ENCODE results near the gene SMPX.

DNA sequence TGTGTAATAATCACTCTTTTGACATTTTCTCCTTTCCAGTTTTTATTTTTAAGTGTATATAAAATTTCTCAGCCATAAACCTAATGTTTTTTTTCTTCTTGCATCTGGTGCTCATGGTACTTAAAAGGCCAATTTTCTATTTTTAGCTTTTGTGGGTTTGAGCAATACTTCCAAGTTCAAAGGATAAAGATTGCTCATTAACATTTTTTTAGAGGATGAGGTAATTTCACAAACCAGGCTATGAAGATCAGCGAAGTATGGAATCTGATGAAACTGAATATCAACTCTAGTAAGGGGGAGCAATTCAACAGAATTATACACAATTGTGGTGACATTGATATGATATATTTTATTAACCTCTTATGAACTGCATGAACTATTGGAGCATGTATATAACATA lies 74.0 kb downstream of the SMPX start:
- TF ChIP-seq, protein P1, sequence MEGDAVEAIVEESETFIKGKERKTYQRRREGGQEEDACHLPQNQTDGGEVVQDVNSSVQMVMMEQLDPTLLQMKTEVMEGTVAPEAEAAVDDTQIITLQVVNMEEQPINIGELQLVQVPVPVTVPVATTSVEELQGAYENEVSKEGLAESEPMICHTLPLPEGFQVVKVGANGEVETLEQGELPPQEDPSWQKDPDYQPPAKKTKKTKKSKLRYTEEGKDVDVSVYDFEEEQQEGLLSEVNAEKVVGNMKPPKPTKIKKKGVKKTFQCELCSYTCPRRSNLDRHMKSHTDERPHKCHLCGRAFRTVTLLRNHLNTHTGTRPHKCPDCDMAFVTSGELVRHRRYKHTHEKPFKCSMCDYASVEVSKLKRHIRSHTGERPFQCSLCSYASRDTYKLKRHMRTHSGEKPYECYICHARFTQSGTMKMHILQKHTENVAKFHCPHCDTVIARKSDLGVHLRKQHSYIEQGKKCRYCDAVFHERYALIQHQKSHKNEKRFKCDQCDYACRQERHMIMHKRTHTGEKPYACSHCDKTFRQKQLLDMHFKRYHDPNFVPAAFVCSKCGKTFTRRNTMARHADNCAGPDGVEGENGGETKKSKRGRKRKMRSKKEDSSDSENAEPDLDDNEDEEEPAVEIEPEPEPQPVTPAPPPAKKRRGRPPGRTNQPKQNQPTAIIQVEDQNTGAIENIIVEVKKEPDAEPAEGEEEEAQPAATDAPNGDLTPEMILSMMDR (IDR thresholded peaks at IDR 0.05): no peak
- TF ChIP-seq POLR2A (IDR thresholded peaks at IDR 0.05) (no peak), EP300 (IDR thresholded peaks at IDR 0.05) (no peak), POLR2AphosphoS5 (IDR thresholded peaks at IDR 0.05) (no peak)

All from stomach (tissue), 4 donors.